Midbrain (tissue), 1 donor: ENCODE measurements around the gene CNTFR.

ENCODE experiments used
- DNase-seq: peaks from one replicate; lab custom pipeline; 2025; lab: John Stamatoyannopoulos, UW

The CNTFR gene

DNA sequence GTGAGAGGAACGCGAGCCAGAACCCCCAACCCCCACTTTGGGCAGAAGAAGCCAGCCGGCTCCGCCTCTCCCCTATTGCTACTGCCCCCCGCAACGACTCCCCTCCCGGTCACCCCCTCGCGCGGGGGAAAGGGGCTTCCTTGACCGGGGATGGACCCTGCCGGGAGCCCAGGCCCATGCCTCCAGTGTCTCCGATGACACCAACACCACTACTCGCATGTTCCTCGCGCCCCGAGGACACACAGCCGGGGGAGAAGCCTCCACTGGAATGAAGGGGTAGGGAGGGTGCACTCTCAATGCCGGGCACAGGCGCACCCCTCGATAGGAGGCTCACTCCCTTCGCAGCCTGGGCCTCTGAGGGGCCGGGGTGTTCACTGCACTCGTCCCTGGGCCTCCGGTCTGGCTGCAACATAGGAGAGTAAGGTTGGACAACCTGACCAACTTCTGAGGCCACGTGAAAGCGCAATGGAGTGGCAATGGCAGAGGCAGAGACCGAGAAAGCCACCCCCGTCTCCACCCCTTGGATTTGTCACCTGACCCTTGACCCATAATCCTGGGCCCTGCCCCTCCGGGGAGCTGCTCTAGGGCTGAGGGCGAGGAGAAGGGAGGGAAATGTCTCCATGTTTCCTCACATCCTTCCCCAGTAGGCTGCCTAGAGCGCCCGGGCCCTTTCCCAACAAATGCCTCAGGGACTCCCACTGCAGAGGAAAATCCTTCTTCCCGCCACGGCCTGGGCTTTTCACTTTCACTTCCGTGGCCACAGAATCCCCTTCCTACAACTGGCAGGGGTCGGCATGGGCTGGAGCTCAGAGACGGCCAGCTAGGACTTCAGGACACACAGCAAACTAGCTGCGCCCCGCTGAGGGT, 1.1 kb upstream of the CNTFR start:
- no peak for DNase-seq

DNA sequence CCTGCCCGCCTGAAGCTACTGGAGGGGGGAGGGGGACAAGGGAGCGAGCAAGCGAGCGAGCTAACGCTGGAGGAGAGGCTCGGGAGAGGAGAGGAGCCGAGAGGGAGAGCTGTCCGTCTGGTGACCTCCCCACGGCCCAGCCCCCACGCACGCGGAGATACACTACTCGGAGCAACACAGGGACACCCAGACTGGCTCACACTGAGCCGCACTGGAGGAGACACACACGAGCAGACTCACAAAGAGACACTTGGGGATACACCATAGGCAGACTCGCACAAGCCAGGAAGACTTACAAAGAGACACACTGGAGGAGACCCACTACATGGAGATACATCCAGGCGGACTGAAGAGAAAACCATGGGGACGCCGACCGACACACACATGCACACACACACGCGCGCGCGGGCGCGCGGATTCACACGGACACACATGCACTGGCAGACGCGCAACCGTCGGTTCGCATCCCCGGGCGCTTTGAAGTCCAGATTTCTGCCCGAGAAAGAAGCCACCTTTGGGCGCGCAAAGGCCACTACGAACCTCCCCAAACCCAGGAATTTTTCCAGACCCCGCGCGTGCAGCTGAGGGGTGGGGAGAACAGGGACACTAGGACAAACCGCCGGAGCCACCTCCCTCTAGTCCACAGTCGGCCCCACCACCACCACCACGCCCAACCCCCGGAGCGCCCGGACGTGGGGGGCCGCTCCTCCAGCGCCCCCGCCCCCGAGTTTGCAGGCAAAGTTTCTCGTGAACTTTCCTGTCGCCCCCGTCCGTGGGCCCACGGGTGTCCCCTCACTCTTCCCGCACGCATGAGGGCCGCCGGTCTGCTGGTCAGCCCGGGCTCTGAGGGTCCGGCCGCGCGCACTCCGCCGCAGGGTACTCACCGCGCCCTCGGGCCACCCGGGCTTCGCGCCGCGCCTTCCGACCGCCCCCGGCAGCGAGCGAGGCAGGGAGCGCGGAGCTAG, 571 bp downstream of the CNTFR start:
- DNase-seq = peak; percentile 32

DNA sequence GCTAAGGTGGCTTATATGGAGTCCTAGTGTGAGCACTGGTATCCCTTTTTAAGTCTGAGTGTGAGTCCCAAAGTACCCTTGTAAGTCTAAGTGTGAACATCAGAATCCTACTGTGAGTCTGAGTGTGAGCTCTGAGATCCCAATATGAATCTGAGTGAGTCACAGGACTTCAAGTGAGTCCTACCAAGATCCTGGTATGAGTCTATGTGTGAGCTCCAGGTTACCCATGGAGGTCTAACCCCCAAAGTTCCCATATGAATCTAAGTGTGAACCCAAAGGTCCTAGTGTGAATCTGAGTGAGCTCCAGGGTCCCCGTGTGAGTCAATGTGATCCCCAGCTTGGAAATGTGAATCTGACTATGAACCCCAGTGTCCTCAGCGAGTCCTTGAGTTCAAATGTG, 2.3 kb downstream of the CNTFR start:
- no peak for DNase-seq

DNA sequence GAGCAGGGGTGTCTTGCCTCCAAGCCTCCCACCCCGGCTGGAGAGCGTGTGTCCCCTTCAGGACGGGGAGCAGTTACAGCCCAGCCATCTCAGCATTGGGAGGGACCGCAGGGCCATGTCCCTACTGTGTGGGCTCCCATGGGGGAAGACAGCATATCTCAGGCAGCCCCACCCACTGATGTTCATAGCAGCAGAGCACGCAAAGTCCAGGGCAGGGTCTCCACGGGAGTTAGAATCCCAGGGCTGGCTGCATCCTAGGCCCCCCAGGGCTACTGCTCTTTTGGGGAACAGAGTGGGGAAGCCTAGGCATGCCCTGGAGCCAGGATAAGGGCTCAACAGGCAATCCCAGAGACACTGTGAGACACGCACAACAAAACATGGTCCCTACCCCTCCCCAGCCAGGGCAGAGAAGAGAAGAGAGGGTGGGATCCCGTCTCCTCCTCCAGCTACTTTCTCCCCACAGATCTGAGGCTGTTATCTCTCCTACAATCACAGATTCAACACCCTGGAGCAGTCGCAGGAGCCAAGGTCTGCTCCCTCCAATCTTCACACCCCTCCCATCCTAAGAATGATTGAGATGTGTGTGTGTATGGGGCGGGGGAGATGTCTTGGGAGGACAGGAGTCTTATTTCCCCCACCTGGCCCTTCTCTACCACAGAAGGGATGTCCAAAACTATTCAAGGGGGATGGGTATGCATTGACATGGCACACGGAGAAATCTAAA, 3.4 kb downstream of the CNTFR start:
- no peak for DNase-seq

DNA sequence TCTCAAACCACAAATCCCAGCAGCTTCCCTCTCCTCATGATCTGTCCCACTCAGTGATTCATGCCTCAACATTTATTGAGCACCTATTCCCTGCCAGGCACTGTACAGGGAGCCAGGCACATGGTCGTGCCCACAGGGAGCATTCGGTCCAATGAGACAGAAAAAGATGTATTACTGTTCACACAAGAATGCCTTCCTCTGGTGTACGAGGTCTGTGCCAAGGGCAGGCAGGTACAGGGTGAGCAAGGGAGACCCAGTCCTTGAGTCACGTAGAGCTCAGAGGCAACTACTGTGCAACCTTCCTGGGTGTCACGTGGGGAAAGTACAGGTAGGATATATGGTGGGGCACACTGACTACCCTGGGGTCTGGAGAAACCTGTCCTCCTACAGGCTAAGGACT, 4.6 kb downstream of the CNTFR start:
- no peak for DNase-seq

DNA sequence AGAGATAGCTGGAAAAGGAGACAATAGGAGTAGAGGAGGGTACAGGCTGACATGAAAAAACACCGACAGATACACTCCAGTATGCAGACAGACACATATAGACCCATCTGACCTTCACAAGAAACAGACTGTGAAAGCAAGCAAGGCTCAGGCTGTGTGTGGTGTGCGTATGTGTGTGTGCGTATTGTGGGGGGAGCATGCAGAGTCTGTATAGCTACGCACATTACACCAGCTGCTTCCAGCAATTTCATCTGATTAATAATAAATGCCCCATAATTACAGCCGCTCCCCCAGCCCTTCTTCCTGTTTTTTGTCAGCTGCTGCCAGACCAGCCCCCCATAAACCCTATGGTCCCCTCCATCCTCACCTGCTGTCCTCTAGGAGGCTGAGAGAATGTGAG, 6.7 kb downstream of the CNTFR start:
- no peak for DNase-seq

DNA sequence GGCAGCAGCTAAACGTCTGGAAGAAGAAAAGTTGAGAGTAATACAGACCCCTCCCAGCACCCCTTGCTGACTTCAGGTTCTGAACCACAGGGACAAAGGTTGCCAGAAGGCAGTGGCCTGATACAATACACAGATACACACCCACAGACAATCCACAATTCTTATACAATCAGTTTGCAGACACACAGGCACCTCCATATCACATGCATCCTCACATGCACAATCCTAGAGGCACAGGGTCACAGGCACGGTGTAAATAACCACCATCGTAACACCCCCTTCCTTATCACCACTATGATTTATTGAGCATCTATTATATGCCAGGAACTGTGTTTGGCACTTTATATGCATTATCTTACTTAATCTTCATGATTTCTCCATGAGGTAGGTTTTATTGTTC, 8.2 kb downstream of the CNTFR start:
- no peak for DNase-seq

DNA sequence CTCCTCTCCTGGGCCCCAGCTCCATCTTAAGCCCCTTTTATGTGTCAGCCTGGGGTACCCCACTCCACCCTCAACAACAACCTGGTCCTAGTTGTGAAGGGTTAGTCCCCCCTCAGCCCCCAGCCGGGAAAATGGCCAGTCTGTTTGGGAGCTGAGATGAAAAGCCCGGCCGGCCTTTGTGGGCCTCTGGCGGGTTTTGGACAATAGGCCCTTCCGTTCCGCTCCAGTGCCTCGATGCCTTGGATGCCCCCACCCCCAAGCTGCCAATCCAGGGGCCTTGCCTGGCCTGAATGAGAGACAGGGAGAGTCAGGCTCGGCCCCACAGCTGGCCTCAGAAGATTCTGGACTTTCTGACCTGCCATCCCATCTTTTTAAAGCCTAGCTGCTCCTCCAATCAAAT, 9.2 kb downstream of the CNTFR start:
- no peak for DNase-seq

DNA sequence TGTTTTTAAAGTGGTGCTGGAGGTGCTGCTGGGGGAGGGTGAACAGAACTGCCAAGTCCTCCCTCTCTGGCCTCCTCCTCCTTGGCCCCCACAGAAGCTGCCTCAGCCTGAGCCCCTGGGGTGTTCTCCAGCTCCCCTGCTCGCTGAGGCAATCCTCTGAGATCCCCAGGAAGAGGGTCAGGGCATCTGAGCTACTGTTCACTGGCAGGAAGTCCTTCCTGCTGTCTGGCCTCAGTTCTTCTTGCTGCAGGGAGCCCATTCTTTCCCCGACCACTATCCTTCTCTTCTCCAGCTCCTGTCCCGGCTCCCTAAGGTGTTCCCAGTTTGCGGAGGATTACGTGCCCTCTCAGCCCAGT, 9.7 kb downstream of the CNTFR start:
- DNase-seq = no peak

DNA sequence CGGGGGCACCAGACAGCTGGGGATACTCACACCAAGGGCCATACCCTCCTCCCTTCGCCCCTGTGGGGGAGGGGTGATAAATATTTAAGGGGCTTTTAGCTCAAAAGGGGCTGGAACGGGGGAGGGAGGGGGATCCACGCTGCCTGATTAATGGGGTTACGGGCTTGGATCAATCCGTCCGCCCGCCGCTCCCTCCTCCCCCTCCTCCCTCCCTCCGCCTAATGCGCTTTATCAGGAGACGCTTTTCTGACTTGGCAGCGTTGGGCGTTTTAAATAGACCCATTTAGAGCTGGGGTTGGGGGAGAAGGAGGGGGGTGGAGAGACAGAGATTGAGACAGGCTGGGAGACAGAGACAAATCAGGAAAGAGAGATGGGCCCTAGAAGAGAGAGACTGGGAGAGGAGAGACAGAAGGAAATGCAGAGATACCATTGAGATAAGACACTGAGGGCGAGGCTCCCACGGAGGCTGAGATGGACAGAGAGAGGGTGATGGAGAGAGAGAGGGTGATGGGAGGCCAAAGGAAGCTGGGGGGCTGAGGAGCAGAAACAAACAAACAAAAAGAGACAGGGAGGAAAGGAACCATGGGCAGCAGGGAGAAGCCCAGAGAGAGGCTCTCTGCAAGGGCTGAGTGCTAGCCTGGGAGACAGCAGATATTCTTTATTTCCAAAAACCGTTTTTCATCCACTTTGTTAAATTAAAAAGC, 10.3 kb downstream of the CNTFR start:
- peak; percentile 31 for DNase-seq

DNA sequence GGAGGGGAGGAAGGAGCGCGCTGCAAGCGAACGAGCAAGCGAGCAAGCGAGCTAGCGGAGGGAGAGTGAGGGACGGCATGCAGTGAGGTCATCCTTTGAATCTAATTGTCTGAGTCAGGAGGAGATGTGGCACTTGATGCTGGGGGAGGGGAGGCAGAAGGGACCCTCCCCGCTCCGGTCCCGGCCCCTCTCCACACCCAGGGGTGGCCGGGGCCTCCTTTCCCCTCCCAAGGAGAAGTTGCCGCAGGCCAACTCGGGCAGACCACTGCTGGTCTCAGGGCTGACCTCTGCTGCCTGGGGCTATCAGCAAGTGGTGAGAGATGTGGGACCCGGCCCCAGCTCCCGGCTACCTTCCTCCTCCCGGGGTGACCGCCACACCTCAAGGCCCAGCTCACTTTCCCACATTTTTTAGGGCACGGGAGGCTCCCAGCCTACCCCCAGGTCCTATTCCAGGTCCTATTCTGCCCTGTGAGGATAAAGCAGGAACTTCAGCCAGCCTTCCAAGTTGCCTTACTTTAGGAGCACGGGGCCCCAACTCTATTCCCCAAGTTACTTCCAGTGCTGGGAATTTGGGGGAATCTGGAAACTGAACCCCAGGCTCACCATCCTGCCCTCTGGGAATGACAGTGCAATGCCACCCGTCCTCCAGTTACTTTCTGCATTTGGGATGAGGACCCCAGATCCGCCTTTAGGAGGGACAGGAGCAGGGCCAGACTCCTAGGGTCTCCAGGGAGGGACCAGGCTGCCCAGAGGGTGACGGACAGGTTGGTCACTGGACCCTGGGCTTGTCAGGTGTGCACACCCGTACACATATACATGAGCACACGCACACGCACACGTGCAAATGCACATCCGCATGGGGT, 11.1 kb downstream of the CNTFR start:
- DNase-seq = peak; percentile 17

DNA sequence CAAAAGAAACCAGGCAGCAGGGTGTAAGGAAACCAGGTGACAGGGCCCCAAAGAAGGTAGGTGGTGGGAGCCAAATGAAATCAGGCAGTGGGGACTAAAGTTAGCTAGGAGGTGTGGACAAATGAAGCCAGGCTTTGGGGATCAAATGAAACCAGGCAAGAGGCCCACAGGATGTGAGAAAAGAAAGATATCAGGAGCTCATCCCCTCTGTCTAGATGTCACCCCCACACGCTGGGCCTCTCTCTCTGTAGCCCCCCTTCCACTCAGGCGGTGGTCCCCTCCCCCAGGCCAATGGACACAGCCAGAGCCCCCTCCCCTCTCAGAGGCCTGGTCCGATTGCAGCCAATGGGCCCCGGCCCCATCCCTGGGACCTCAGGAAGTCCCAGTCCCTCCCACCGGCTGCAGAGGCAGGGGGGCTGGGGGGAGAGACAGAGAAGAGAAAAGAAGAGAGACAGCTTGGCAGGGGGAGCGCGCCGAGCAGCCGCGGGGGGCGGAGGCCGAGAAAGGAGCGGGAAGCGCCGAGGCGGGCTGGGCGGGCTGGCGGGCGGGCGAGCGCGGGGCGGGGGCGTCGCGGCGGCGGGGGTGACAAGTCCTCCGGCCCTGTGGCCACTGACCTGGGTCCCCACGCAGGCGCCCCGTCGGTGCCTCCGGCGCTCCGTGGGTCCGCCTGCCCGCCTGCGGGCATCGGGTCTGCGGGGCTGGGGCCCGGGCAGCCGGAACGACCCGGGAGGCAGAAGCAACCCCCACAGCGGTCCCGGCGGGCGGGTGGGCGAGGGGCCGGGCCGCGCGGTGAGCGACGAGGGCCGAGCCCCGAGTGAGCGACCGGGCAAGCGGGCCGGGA, 11.9 kb downstream of the CNTFR start:
- no peak for DNase-seq

DNA sequence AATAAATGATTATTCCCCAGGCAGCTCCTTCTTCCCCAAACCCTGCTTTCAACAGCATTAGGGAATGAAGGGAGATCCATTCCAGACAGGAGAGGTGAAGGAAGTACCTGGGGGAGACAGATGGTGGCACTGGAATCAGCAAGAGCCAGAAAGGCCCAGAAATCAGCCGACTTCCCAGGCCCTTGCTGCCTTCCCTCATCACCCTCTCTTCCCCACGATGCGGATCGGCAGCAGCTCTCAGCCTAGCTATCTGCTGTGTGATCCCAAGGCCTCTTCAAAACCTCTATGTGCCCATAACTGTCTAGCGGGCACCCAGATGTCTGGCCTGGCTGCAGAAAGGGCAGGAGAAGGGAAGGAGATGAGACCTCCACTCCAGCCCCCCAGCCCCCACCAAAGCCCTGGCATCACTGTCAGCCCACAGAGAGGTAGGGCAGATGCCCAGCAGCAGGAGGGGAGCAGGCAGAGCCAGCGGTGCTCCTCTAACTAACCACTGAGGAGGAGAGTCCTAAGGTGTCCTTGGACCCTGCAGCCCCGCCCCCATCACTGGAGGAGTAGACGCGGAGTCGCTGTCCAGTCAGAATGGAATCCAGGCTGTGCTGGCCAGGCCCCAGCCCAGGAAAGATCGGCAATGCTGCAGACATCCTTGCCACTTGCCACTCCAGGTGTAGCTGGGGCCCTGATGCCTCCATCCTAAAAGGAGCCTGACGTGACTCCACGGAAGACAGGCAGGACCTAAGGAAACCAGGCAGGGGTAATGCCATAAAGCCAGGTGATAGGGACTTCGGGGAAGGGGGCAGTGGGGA, 12.7 kb downstream of the CNTFR start:
- DNase-seq = no peak

DNA sequence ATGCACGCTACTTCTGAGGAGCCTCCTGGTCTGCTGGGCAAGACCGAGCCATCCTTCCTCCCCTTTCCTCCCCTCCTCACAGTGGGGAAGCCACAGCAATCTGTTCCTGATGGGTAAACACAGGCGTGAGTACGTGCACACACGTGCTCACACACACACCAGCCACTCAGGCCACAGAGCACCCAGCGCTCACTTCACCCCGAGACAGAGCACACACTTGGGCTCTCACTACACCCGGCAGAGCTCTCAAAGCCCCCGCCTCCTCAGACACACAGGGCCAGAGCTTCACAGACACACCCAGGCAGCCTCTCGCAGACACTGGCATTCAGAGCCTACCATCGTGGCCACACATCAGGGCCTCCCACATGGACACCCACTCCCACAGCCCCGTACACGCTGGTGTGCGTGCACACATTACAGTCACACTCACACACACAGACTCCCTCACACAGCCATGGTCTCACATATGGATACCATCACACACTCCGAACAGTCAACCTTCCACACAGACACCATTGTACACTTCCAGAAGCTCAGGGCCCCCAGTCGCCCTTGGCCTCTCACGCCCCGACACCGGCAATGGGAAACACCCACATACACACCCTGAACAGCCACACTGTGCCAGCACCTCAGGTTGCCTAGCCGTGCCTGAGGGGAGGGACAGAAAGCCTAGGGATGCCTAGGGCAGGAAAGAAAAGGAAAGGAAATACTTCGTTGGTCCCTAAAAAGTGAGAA, 13.5 kb downstream of the CNTFR start:
- no peak for DNase-seq

DNA sequence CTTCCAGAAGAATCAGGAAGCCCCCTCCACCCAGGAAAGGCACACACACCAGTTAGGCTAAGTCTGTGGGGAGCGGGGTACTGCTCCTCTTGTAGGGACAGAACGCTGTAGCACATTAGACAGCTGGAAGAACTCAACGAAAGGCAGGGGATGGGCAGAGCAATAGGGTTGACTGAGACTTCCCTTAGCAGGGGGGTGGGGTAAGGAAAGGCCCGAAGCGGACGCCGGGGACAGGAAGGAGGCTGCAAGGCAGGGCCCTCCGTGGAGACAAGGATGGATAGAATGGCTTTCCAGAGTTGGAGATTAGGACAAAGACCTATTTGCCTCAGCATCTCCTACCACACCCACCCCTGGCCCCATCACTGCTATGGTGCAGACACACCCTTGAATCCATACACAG, 14.3 kb downstream of the CNTFR start:
- no peak for DNase-seq

DNA sequence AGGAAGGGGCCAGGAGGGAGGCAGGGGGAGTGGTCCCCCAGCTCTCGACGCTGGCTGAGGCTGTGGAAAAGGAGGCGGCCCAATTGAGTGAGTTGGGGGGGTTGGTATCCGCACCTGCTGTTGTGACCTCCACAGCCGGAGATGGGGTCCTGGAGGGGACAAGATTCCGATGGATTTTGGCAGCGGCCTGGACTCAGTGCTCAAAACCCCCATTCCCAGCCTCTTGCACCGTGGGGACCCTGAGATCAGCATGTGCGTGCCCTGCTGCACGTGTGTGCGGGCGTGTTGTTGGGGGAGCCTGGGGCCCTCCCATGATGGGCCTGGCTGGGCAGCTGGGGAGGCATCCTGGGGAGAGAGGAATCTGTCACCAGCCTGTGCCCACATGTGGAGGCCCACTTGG, 15.0 kb downstream of the CNTFR start:
- no peak for DNase-seq

DNA sequence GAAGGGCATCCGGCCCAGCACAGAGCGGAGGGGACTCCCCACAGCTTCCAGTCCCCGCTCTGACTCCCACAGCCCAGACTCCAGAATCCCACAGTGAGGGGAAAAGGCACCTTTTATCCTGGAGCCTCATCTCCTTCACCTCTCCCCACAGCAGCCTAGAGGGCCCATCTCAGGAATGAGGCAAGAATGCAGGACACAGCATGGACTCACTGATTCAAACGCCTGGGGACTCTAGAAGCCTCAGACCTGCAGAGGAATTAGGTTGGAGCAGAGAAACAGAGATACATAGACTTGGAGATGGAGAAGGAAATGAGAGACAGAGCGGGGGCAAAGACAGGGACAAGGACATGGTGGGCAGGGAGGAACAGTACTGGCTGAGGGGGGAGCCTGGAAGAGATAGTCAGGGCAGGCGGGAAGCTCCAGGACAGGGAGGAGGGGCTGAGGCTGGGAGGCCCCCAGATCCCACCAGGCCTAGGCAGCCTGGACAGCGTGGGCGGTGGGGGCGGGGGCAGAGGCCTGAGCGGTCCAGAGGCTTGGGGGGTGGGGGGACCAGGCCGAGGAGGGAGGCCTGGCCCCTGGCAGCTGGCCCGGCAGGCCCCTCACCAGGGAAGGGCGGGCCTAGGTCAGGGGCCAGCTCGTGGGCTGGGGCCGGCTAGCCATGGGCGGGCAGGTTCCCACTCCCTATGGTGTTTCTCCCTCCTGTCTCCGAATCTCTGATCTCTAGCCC, 15.8 kb downstream of the CNTFR start:
- DNase-seq = no peak

DNA sequence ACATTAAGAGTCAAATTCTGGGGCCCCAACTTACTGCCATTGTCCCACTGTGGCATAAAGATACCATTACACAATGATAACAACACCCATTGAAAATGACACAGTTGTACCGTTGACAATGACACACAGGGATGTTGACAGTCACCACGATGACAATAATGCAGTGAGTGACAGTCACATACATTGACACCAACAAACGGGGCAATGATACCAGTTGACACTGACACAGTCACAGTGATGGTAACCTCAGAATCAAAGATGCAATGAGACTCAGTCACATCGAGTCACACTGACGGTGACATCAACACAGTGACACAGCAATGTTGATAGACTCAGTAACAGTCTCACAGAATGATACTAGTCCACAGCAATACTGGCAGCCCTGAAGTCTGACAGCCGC, 16.9 kb downstream of the CNTFR start:
- DNase-seq = no peak
